Measurements from ENCODE around the gene TTF2.

The TTF2 gene

GRCh38 chr1:117068580-117068979 lies 8.5 kb downstream of the TTF2 start:
- H3K9me3 ChIP-seq (ENCODE audit: severe bottlenecking) = no peaks in the 10 kb centered on the region
- H3K27ac ChIP-seq = no peak overlapping the region
- peaks cover 7% of the 10 kb centered on the region for H3K36me3 ChIP-seq
- TF ChIP-seq, protein P1, sequence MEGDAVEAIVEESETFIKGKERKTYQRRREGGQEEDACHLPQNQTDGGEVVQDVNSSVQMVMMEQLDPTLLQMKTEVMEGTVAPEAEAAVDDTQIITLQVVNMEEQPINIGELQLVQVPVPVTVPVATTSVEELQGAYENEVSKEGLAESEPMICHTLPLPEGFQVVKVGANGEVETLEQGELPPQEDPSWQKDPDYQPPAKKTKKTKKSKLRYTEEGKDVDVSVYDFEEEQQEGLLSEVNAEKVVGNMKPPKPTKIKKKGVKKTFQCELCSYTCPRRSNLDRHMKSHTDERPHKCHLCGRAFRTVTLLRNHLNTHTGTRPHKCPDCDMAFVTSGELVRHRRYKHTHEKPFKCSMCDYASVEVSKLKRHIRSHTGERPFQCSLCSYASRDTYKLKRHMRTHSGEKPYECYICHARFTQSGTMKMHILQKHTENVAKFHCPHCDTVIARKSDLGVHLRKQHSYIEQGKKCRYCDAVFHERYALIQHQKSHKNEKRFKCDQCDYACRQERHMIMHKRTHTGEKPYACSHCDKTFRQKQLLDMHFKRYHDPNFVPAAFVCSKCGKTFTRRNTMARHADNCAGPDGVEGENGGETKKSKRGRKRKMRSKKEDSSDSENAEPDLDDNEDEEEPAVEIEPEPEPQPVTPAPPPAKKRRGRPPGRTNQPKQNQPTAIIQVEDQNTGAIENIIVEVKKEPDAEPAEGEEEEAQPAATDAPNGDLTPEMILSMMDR (IDR thresholded peaks at IDR 0.05; ENCODE audit: low read depth, low read length) = no peak
- H3K27me3 ChIP-seq (ENCODE audit: insufficient read depth, low read depth, severe bottlenecking) = no peaks in the 10 kb centered on the region
- H3K4me3 ChIP-seq (ENCODE audit: low read depth, low read length) = no peak overlapping the region
- DNase-seq = no peak

GRCh38 chr1:117069220-117069844 lies 9.2 kb downstream of the TTF2 start:
- no peaks in the 10 kb centered on the region for H3K27me3 ChIP-seq (ENCODE audit: insufficient read depth, low read depth, severe bottlenecking)
- H3K9me3 ChIP-seq (ENCODE audit: severe bottlenecking) = no peaks in the 10 kb centered on the region
- H3K27ac ChIP-seq = no peak overlapping the region
- TF ChIP-seq, protein P1 (IDR thresholded peaks at IDR 0.05; ENCODE audit: low read depth, low read length) = no peak
- no peak for DNase-seq
- H3K4me3 ChIP-seq (ENCODE audit: low read depth, low read length) = no peak overlapping the region
- H3K36me3 ChIP-seq = peaks cover 8% of the 10 kb centered on the region

DNA sequence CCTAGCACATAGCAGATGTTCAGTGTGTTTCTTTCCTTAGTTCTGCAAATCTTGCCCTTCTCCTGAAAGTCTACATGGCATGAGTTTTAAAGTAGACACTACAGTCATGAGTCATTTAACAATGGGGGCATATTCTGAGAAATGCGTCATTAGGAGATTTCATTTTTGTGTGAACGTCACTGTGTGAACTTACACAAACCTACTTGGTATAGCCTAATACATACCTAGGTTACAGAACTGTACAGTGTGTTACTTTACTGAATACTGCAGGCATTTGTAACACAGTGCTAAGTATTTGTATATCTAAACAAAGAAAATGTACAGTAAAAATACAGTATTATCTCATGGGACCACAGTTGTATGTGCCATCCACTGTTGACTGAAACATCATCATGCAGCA lies 10.0 kb downstream of the TTF2 start:
- peaks cover 14% of the 10 kb centered on the region for H3K36me3 ChIP-seq
- TF ChIP-seq, protein P1 (IDR thresholded peaks at IDR 0.05; ENCODE audit: low read depth, low read length) = no peak
- H3K4me3 ChIP-seq (ENCODE audit: low read depth, low read length) = no peak overlapping the region
- H3K9me3 ChIP-seq (ENCODE audit: severe bottlenecking) = no peaks in the 10 kb centered on the region
- H3K27me3 ChIP-seq (ENCODE audit: insufficient read depth, low read depth, severe bottlenecking) = no peaks in the 10 kb centered on the region
- no peak overlapping the region for H3K27ac ChIP-seq
- no peak for DNase-seq

- H3K4me3 ChIP-seq (ENCODE audit: low read depth, low read length) = no peak overlapping the region
- H3K27ac ChIP-seq = no peak overlapping the region
- no peaks in the 10 kb centered on the region for H3K27me3 ChIP-seq (ENCODE audit: insufficient read depth, low read depth, severe bottlenecking)
- no peak for DNase-seq
- H3K36me3 ChIP-seq = peaks cover 52% of the 10 kb centered on the region
- TF ChIP-seq, protein P1 (IDR thresholded peaks at IDR 0.05; ENCODE audit: low read depth, low read length) = no peak
- no peaks in the 10 kb centered on the region for H3K9me3 ChIP-seq (ENCODE audit: severe bottlenecking)
Measured at GRCh38 chr1:117076648-117077047, 16.5 kb downstream of the TTF2 start.

- H3K36me3 ChIP-seq = peaks cover 58% of the 10 kb centered on the region
- DNase-seq = no peak
- TF ChIP-seq, protein P1 (IDR thresholded peaks at IDR 0.05; ENCODE audit: low read depth, low read length) = no peak
Measured at GRCh38 chr1:117077267-117077666, 17.1 kb downstream of the TTF2 start.

DNA sequence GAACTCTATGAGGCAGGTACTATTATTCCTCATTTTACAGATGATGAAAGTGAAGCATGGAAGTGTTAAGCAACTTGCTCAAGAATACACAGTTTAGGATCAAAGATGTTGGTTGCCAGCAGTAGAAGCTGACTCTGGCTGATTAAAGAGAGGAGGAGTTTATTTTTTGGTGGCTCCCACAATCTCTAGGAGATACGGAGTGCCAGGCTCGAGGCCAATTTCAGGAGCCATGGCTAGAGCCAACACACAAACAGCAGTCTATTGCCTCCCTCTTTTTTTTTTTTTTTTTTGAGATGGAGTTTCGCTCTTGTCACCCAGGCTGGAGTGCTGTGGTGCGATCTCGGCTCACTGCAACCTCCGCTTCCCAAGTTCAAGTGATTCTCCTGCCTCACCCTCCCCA lies 19.6 kb downstream of the TTF2 start:
- no peak overlapping the region for H3K27ac ChIP-seq
- TF ChIP-seq, protein P1 (IDR thresholded peaks at IDR 0.05; ENCODE audit: low read depth, low read length) = no peak
- peaks cover 64% of the 10 kb centered on the region for H3K36me3 ChIP-seq
- no peaks in the 10 kb centered on the region for H3K27me3 ChIP-seq (ENCODE audit: insufficient read depth, low read depth, severe bottlenecking)
- H3K4me3 ChIP-seq (ENCODE audit: low read depth, low read length) = no peak overlapping the region
- no peaks in the 10 kb centered on the region for H3K9me3 ChIP-seq (ENCODE audit: severe bottlenecking)
- DNase-seq = no peak

More at GRCh38 chr1:117077267-117077666, 17.1 kb downstream of the TTF2 start:
- H3K27me3 ChIP-seq (ENCODE audit: insufficient read depth, low read depth, severe bottlenecking) = no peaks in the 10 kb centered on the region
- no peaks in the 10 kb centered on the region for H3K9me3 ChIP-seq (ENCODE audit: severe bottlenecking)
- no peak overlapping the region for H3K27ac ChIP-seq
- H3K4me3 ChIP-seq (ENCODE audit: low read depth, low read length) = no peak overlapping the region
